KG1 (cell line): ENCODE results near the gene TPRG1.

Source experiments
- DNase-seq: peaks from one replicate; lab custom pipeline; 2025; lab: John Stamatoyannopoulos, UW

The TPRG1 gene

GRCh38 chr3:189166321-189166720, 5.5 kb upstream of the TPRG1 start:
- no peak for DNase-seq

DNA sequence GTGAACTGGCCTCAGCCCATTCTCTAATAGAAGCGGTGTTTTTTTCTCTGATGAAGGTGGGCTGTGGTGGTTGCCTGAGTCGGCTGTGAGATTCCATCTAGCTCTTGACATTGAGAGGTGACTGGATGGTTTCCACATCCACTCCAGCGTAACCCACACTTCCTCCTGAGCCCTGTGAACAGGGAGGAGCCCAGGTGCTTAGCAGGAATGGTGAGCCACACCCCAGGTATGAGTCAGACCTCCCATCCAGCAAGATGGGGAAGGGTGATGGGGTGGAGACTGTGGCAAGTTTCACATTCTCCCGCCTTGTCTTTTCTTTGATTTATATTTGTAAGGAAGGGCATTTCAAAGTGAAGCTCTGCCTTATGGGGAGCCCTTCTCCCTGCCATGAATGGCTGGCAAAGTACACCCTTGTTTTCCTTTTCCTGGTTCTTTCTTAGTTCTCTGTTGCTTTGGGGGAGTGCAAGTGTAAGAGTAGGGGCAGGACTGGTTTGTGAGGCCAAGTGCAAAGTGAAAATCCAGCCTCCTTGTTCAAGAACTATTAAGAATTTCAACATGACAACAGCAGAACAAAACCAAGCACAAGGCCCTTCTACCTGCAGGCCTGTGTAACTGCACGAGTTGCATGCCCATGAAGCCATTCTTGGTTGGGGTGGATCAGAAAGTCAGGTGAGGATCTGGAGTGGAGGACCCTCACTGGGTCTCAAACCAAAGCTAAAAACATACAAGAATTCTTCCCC, 4.6 kb upstream of the TPRG1 start:
- no peak for DNase-seq

DNA sequence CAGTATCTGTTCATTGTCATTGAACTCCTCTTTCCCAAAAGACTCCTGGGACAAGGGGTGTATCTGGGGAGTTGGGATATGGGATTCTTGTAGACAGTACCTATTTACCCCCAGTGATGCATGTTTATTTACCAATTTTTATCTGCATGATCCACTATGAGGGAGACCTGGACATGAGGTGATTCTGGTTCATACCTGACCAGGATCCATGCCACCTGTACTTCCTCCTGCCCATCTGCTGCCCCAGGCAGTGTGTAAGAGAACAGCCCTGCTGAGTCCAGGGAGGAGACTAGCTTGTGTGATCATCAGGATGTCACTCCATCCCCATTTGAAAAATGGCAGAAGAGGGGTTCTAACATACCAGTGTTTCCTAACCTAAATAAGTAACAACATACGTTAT, 3.1 kb upstream of the TPRG1 start:
- DNase-seq: no peak

DNA sequence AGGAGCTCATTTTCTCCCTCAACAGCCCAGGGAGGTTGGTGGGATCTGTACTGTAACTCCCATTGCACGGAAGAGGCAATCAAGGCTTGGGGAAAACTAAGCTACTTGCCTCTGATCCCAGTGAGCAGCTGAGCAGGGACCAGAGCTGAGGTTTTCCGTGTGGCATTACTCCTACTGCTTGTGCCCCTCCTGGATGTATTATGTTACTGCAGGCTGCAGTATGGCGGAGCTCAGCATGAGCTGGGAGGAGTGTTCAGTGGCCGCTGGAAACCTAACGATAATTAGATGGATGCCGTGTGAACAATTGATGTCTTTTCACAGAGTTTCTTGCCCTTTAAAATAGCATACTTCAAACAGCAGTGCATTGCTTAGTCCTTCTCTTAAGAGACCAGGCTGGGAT, 2.0 kb upstream of the TPRG1 start:
- DNase-seq: no peak

- no peak for DNase-seq
These were observed 1.2 kb upstream of the TPRG1 start for GRCh38 chr3:189170559-189170958.

DNA sequence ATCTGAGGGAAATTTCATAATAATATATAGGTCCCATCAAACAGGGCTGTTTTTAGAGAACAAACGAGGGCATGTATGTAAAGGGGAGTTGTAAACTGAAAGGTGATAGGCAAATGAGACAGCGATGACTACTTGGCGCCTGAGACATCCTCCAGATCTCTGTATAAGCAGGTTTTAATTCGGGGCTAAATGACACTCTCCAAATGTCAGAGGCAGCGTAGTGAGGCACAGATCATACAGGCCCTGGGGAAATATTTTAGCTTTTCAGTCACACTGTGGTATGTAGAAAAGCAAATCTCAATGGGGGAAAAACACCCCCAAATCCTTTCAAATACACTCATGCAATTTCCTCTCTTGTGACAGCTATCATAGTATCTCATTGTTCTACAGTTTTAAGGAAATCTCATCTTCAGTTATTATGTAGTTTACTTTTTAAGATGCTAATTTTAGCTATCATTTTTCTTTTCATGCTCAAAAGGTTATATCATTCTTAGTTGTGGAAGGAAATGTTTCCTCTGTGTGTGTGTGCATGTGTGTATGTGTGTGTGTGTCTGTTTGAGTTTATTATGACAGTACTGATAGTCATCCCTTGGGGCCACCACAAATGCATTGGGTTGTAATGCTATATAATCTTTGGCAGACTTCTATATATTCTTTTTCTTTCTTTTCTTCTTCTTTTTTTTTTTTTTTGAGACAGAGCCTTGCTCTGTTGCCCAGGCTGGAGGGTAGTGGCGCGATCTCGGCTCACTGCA, 1.1 kb downstream of the TPRG1 start:
- no peak for DNase-seq

- no peak for DNase-seq
These were observed 12.8 kb downstream of the TPRG1 start for GRCh38 chr3:189184566-189184965.

- DNase-seq: no peak
These were observed 14.3 kb downstream of the TPRG1 start for GRCh38 chr3:189186101-189186500.

DNA sequence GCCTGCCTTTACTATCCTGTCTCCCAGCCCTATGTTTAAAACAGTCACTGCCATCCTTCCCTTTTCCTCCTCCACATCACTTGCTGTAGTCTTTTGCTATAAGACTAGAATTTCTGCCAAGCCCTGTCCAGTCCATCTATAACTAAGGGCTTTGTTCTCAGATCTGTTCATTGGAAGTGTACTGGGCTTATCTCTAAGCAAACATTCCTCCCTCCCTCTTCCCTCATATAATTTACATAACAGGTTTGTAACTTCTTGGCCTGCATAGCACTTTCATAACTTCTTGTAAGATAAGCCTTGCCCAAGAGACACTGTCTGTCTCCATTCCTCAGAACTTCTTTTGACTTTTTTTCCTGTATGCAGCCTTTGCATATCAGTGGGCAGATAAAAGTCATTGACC, 16.7 kb downstream of the TPRG1 start:
- DNase-seq: no peak

- no peak for DNase-seq
These were observed 21.0 kb downstream of the TPRG1 start for GRCh38 chr3:189192725-189193124.

- DNase-seq: no peak
These were observed 23.5 kb downstream of the TPRG1 start for GRCh38 chr3:189195302-189195701.

GRCh38 chr3:189202106-189202505, 30.3 kb downstream of the TPRG1 start:
- no peak for DNase-seq

DNA sequence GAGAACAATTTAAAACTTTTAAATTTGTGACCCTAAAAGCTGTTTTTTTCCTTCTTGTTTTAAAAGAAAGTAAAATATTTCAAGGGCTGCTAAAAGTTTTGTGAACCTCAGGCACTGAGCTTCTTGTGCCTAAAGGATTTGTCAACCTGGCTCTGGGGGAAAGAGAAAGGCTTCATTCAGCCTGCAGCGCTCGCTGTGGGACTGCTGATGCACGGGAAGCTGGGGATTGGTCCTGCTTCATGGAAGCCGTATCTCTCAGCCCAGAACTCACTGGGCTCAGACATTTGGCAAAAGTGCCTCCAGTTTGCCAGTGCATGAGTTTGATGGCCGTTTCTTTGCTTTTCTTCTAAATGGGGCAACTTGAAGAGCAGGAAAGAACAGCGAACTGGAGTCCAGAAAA, 30.8 kb downstream of the TPRG1 start:
- DNase-seq: no peak

- DNase-seq: no peak
These were observed 32.5 kb downstream of the TPRG1 start for GRCh38 chr3:189204167-189204866.

- no peak for DNase-seq
These were observed 33.2 kb downstream of the TPRG1 start for GRCh38 chr3:189204937-189205336.

GRCh38 chr3:189210251-189210770, 38.5 kb downstream of the TPRG1 start:
- DNase-seq: no peak

GRCh38 chr3:189212681-189213080, 40.9 kb downstream of the TPRG1 start:
- no peak for DNase-seq

DNA sequence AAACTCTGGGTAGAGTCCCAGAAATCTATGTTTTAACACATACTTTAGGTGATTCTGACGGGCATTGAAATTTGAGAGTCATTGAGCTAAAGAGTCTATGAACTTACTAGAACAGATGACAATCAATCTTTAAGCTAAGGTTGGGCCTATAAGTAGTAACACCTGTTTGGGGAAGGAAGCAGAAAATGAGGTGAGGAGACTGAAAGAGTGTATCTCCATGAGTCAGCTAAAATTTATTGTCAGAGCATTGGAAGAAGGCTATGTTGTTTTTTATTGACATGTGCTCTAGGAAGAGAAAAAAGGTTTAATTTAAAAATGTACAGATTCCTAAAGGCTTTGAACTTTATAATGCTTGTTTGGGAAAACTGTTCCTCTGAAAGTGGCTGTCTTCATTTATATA, 42.9 kb downstream of the TPRG1 start:
- DNase-seq: no peak

DNA sequence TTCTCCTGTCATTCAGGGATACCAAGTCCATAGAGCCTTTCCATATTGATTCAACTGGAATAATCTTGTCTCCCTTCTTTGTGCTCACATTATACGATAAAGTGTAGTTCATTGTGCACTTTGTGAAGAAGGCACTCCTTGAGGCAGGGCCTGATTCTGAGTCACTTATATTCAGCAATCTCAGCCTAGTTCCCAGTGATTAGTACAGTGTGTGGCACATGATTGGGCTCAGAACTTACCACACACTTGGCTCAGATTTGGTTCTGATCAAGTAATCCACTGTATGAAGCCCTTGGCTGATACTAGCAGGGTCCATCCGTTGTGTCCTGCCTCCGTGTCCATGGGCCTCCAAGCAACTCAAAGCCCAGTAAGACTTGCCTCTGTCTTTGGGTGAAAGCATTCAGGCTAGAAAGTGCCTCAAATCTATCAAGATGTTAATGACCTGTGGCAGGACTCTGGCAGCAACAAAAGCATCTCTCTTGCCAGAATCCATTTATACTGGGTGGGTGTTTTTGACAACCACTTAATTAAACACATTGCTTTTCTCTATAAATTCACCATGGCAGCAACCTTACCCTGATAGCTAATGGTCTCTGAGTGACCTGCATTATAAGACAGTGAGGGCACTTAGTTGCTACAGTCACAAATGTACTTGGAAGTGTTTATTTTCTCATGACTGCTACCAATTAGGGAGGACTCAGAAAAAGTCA, 51.3 kb downstream of the TPRG1 start:
- no peak for DNase-seq

DNA sequence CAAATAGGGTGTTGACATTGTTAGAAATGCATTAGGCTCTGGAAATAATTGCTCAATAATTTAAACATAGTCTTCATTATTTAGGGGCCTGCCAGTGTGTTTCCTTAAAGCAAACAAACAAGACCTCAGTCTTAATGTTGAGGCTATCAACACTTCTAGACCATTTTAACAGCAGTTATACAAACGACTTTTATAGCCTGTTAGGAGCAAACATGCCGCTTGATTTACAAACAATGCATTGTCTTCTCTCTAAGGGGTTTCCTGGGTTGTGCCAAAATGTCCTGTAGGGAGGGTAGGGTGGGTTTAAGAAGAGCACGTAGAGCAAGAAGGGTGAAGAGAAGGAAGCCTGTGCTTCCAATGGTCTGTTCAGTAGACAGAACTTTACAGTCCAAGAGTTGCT, 53.7 kb downstream of the TPRG1 start:
- no peak for DNase-seq

- no peak for DNase-seq
These were observed 55.5 kb downstream of the TPRG1 start for GRCh38 chr3:189227249-189227648.

DNA sequence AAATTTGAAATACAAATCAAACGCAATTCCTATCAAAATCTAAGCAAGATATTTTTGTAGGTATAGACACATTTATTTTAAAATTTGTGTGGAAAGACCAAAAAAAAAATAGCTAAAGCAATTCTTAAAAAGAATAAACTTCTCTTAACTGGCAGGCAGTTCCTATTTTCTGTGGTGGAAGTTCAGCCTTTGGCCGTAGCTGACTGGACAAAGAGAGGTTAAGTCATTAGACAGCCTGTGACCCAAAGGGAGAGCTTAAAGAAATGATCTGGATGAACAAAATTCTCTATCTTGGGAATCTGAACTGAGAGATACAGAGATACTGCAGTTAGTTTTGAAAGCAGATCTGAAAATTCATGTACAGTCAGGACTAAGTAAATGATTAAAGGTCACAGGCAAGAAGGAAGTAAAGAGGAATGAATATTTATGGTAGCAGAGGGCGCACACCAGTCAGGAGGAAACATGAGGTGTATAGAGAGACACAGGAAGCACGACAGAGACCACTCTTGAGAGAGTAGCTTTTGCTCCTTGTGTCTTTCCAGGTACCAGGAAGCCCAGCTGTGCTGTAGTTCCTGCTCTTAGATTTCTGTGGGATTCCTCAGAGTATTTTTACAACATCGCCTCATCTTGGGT, 57.5 kb downstream of the TPRG1 start:
- DNase-seq: peak; percentile 9
